Gastroesophageal sphincter (tissue), 4 donors: Measurements from ENCODE around the gene CYB5R2. TPM values are rescaled to one million over a fixed set of nuclear protein-coding genes. Genes with fewer than 3 reads are reported as not detected.

ENCODE experiments used
- ATAC-seq: fragments of 150-250 bp; one replicate; pipeline ENCODE4 v1.9.1; 2016; ENCODE audit warnings: mild to moderate bottlenecking, moderate library complexity
- H3K27ac ChIP-seq, 4 donors: fragments of 200-600 bp; sonication (generic) in 3 of 4; 1 replicate in 3 of 4; 2 replicates in 1 of 4; pipeline ENCODE4 v1.5.1; 2016 to 2019
- H3K27me3 ChIP-seq: fragments of 200-600 bp; sonication (generic); one replicate; pipeline ENCODE4 v1.5.1; 2019
- H3K36me3 ChIP-seq, 2 donors: fragments of 200-600 bp; sonication (generic); one replicate each; pipeline ENCODE4 v1.5.1; 2019; ENCODE audit warnings: control low read depth in 1 of 2
- H3K4me1 ChIP-seq, 3 donors: fragments of 200-600 bp; sonication (generic); 1 replicate in 2 of 3; 2 replicates in 1 of 3; pipeline ENCODE4 v1.5.1; 2016 to 2019; ENCODE audit warnings: control low read depth in 2 of 3
- H3K4me3 ChIP-seq, 2 donors: fragments of 200-600 bp; sonication (generic); one replicate each; pipeline ENCODE4 v1.5.1; 2019; ENCODE audit warnings: mild to moderate bottlenecking in 1 of 2, moderate library complexity in 1 of 2
- H3K9me3 ChIP-seq, 3 donors: fragments of 200-600 bp; sonication (generic); one replicate each; pipeline ENCODE4 v1.5.1; 2017 to 2019; ENCODE audit warnings: control low read depth in 2 of 3
- CTCF ChIP-seq, 4 experiments: fragments of 200-600 bp in 2 of 4; fragments of 450-650 bp in 2 of 4; sonication (generic) in 1 of 4; IDR thresholded peaks; one replicate each; pipeline ENCODE4 v1.5.1; 2017 to 2019; ENCODE audit warnings: antibody characterized with exemption in 4 of 4, mild to moderate bottlenecking in 2 of 4, moderate library complexity in 2 of 4
- EP300 ChIP-seq: sonication (generic); formaldehyde crosslinking; IDR thresholded peaks from one replicate; pipeline ENCODE4 v1.6.1; 2017; ENCODE audit warnings: antibody characterized with exemption, mild to moderate bottlenecking
- POLR2A ChIP-seq, 2 donors: fragments of 450-650 bp; IDR thresholded peaks; one replicate each; pipeline ENCODE4 v1.6.1; 2017; ENCODE audit warnings: antibody characterized with exemption in 2 of 2, mild to moderate bottlenecking in 2 of 2, moderate library complexity in 1 of 2
- POLR2AphosphoS5 ChIP-seq: sonication (generic); formaldehyde crosslinking; IDR thresholded peaks from one replicate; pipeline ENCODE4 v1.6.1; 2017; ENCODE audit warnings: antibody characterized with exemption
- WGBS, 2 donors: methylation state at CpG; one replicate each; pipeline ENCODE4 v1.1.5; 2018; ENCODE audit warnings: low coverage in 1 of 2; 5-methylcytosine and 5-hydroxymethylcytosine counted together
- total RNA-seq, 4 donors: library from RNA; depleted of rRNA; stranded (reverse); fragments of >200 nt; gene quantifications; one replicate each; pipeline ENCODE4 v1.1.0, GENCODE V29; 2016

Gene CYB5R2
- total RNA-seq, 4 donors from 2014 or later, result 1.2 to 4.4 (median 2.1) TPM

DNA sequence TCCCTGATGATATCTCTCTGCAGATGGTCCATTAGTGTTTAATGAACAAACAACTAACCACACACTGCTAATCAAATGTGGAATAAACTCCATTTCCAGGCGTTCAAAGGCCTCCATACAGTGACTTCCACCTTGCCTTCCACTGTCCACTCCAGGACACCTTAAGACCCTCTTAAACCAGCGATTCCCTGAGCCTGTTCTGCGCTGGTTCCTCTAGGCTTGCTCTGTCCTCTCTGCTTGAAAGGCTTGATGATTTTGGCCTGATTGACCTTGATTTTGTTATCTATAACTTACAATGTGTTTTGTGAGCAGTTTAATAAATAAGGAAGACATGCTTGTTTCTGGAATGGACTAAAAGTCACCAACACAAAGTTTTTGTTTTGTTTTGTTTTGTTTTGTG lies 20.9 kb upstream of the CYB5R2 start:
- Histone ChIP-seq H3K9me3 (no peaks in the 10 kb centered on the region), H3K36me3 (no peaks in the 10 kb centered on the region), H3K4me3 (no peak overlapping the region), H3K27ac (no peak overlapping the region), H3K27me3 (peaks cover 14% of the 10 kb centered on the region), H3K4me1 (no peaks in the 10 kb centered on the region)
- TF ChIP-seq POLR2AphosphoS5, result no peak
- TF ChIP-seq EP300, result no peak
- TF ChIP-seq CTCF (IDR thresholded peaks at IDR 0.05), result no peak
- TF ChIP-seq POLR2A (IDR thresholded peaks at IDR 0.05), result no peak
- no peak for ATAC-seq
- WGBS, 2 donors, result 74 to 87% methylated on average over 3 of the region's 3 CpGs

- WGBS, 2 donors, result 82 to 89% methylated on average over 3 of the region's 3 CpGs
These were observed 19.1 kb upstream of the CYB5R2 start for GRCh38 chr11:7692426-7692825.

GRCh38 chr11:7691759-7692350 lies 18.6 kb upstream of the CYB5R2 start:
- Histone ChIP-seq H3K9me3 (no peaks in the 10 kb centered on the region), H3K27me3 (peaks cover 14% of the 10 kb centered on the region), H3K27ac (no peak overlapping the region), H3K4me3 (no peak overlapping the region), H3K4me1 (no peaks in the 10 kb centered on the region), H3K36me3 (no peaks in the 10 kb centered on the region)
- ATAC-seq, result no peak
- no peak for TF ChIP-seq EP300
- no peak for TF ChIP-seq POLR2A (IDR thresholded peaks at IDR 0.05)
- no peak for TF ChIP-seq CTCF (IDR thresholded peaks at IDR 0.05)
- no peak for TF ChIP-seq POLR2AphosphoS5
- 67% methylated on average over 1 to 6 of the region's 6 CpGs for WGBS, 2 donors

More at GRCh38 chr11:7692426-7692825, 19.1 kb upstream of the CYB5R2 start:
- no peak overlapping the region for H3K27ac ChIP-seq
- no peaks in the 10 kb centered on the region for H3K4me1 ChIP-seq
- peaks cover 14% of the 10 kb centered on the region for H3K27me3 ChIP-seq
- H3K36me3 ChIP-seq, result no peaks in the 10 kb centered on the region
- ATAC-seq, result no peak
- no peaks in the 10 kb centered on the region for H3K9me3 ChIP-seq
- no peak for TF ChIP-seq POLR2AphosphoS5
- TF ChIP-seq CTCF (IDR thresholded peaks at IDR 0.05), result no peak
- TF ChIP-seq POLR2A (IDR thresholded peaks at IDR 0.05), result no peak
- TF ChIP-seq EP300, result no peak
- H3K4me3 ChIP-seq, result no peak overlapping the region

DNA sequence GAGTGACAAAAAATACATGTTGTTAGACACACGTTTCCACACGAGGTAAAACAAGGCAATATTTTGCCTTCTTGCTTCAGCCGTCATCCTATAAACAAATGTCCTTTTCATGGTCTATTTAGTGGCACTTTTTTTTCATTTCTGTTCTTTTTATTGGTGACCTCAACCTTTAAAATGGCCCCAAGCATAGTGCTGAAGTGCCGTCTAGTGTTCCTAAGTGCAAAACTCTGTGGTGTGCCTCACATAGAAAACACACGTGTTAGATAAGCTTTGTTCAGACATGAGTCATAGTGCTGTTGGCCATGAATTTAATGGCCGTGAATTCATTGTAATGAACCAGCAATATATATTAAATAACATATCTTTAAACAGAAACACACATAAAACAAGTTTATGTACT lies 17.3 kb upstream of the CYB5R2 start:
- no peak overlapping the region for H3K4me3 ChIP-seq
- no peak for TF ChIP-seq POLR2A (IDR thresholded peaks at IDR 0.05)
- TF ChIP-seq EP300, result no peak
- TF ChIP-seq POLR2AphosphoS5, result no peak
- no peak for TF ChIP-seq CTCF (IDR thresholded peaks at IDR 0.05)
- H3K9me3 ChIP-seq, result no peaks in the 10 kb centered on the region
- 54 to 78% methylated on average over 5 to 6 of the region's 6 CpGs for WGBS, 2 donors
- H3K27ac ChIP-seq, result no peak overlapping the region
- no peak for ATAC-seq
- no peaks in the 10 kb centered on the region for H3K36me3 ChIP-seq
- no peaks in the 10 kb centered on the region for H3K4me1 ChIP-seq
- H3K27me3 ChIP-seq, result peaks cover 14% of the 10 kb centered on the region

DNA sequence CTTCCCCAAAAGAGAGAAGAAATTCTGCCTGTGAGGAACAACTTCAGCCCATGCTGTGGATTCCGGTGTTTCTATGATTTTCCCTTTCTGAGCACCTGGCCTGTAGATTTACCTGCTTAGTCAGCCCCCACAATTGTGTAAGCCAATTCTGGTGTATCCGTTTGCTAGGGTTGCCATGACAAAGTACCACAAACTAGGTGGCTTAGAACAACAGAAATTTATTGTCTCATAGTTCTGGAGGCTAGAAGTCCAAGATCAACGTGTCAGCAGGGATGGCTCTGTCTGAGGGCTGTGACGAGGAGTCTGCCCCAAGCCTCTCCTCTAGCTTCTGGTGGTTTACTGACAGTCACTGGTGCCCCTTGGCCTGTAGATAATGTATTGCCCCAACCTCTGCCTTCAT lies 15.9 kb upstream of the CYB5R2 start:
- TF ChIP-seq CTCF (IDR thresholded peaks at IDR 0.05), result no peak
- TF ChIP-seq POLR2AphosphoS5, result no peak
- TF ChIP-seq POLR2A (IDR thresholded peaks at IDR 0.05), result no peak
- TF ChIP-seq EP300, result no peak
- peaks cover 17% of the 10 kb centered on the region for H3K27me3 ChIP-seq
- H3K4me1 ChIP-seq, result no peaks in the 10 kb centered on the region
- no peaks in the 10 kb centered on the region for H3K9me3 ChIP-seq
- no peaks in the 10 kb centered on the region for H3K36me3 ChIP-seq
- 61 to 100% methylated on average over 1 to 3 of the region's 4 CpGs for WGBS, 2 donors
- no peak overlapping the region for H3K27ac ChIP-seq
- H3K4me3 ChIP-seq, result no peak overlapping the region
- no peak for ATAC-seq
